Measurements from ENCODE around the gene AQP1. TPM values are rescaled to one million over a fixed set of nuclear protein-coding genes. Genes with fewer than 3 reads are reported as not detected.

Gene AQP1
- polyA plus RNA-seq, 1 donor from 2014 or later, result 3.2 TPM

- Histone ChIP-seq H3K9me2 (ENCODE audit: insufficient read depth, low read length) (no peaks in the 10 kb centered on the region), H3K4me3 (ENCODE audit: low read length) (no peak overlapping the region), H3K79me2 (replicated peaks; ENCODE audit: insufficient read depth, low read length) (no peaks in the 10 kb centered on the region), H2AFZ (ENCODE audit: low read depth, low read length) (no peak overlapping the region), H3F3A (ENCODE audit: insufficient read depth, low read length, poor library complexity, severe bottlenecking) (no peaks in the 10 kb centered on the region), H3K36me3 (ENCODE audit: insufficient read depth, low read length) (no peaks in the 10 kb centered on the region), H3K27ac (ENCODE audit: low read length) (no peak overlapping the region), H3K9ac (ENCODE audit: low read length) (no peak overlapping the region), H3K27me3 (ENCODE audit: insufficient read depth, low read depth, low read length) (no peaks in the 10 kb centered on the region), H3K9me3 (ENCODE audit: low read length) (no peaks in the 10 kb centered on the region), H4K20me1 (ENCODE audit: insufficient read depth) (no peaks in the 10 kb centered on the region), H3K4me2 (ENCODE audit: low read length) (no peak overlapping the region)
- TF ChIP-seq RAD21 (conservative IDR thresholded peaks at IDR 0.05) (no peak), EP300 (conservative IDR thresholded peaks at IDR 0.05; ENCODE audit: poor library complexity, severe bottlenecking) (no peak), MXI1 (conservative IDR thresholded peaks at IDR 0.05; ENCODE audit: poor library complexity, severe bottlenecking) (no peak), TAF1 (IDR thresholded peaks at IDR 0.05; ENCODE audit: low read depth) (no peak), POLR2AphosphoS5 (IDR thresholded peaks at IDR 0.05) (no peak), SMC3 (conservative IDR thresholded peaks at IDR 0.05; ENCODE audit: poor library complexity) (no peak), CTCF (IDR thresholded peaks at IDR 0.05; ENCODE audit: poor library complexity, severe bottlenecking) (no peak), EZH2 (IDR thresholded peaks at IDR 0.05; ENCODE audit: borderline replicate concordance, insufficient read depth, low read length, poor library complexity, severe bottlenecking) (no peak), REST (IDR thresholded peaks at IDR 0.05; ENCODE audit: borderline replicate concordance) (no peak)
These were observed 7.1 kb upstream of the AQP1 start for GRCh38 chr7:30904561-30904960.

GRCh38 chr7:30905078-30906012, 6.3 kb upstream of the AQP1 start:
- H3K9me2 ChIP-seq (ENCODE audit: insufficient read depth, low read length), result no peaks in the 10 kb centered on the region
- no peak overlapping the region for H3K4me2 ChIP-seq (ENCODE audit: low read length)
- H2AFZ ChIP-seq (ENCODE audit: low read depth, low read length), result no peak overlapping the region
- H3K36me3 ChIP-seq (ENCODE audit: insufficient read depth, low read length), result no peaks in the 10 kb centered on the region
- H3K4me3 ChIP-seq (ENCODE audit: low read length), result no peak overlapping the region
- H4K20me1 ChIP-seq (ENCODE audit: insufficient read depth), result no peaks in the 10 kb centered on the region
- H3K27me3 ChIP-seq (ENCODE audit: insufficient read depth, low read depth, low read length), result no peaks in the 10 kb centered on the region
- H3K27ac ChIP-seq (ENCODE audit: low read length), result no peak overlapping the region
- no peaks in the 10 kb centered on the region for H3K9me3 ChIP-seq (ENCODE audit: low read length)
- no peaks in the 10 kb centered on the region for H3F3A ChIP-seq (ENCODE audit: insufficient read depth, low read length, poor library complexity, severe bottlenecking)
- H3K9ac ChIP-seq (ENCODE audit: low read length), result no peak overlapping the region
- TF ChIP-seq SMC3 (conservative IDR thresholded peaks at IDR 0.05; ENCODE audit: poor library complexity) (no peak), MXI1 (conservative IDR thresholded peaks at IDR 0.05; ENCODE audit: poor library complexity, severe bottlenecking) (no peak)
- H3K79me2 ChIP-seq (replicated peaks; ENCODE audit: insufficient read depth, low read length), result no peaks in the 10 kb centered on the region
